Gastrocnemius medialis (tissue), 4 donors: Measurements from ENCODE around the gene CYP20A1. TPM values are rescaled to one million over a fixed set of nuclear protein-coding genes. Genes with fewer than 3 reads are reported as not detected.

ENCODE experiments used
- ATAC-seq, 2 donors: fragments of 150-250 bp; one replicate each; pipeline ENCODE4 v1.9.1; 2016
- DNase-seq, 2 donors: peaks; one replicate each; pipeline ENCODE4 v3.0.0-alpha.2; 2019
- H3K27ac ChIP-seq, 4 donors: fragments of 200-600 bp; sonication (generic); 1 replicate in 1 of 4; 2 replicates in 3 of 4; pipeline ENCODE4 v1.5.1; 2016 to 2018; ENCODE audit warnings: mild to moderate bottlenecking in 2 of 4, moderate library complexity in 1 of 4
- H3K27me3 ChIP-seq, 3 donors: fragments of 200-600 bp; sonication (generic) in 2 of 3; 1 replicate in 1 of 3; 2 replicates in 2 of 3; pipeline versions ENCODE4 v1.5.1 to v1.6.0; 2016 to 2019; ENCODE audit warnings: mild to moderate bottlenecking in 1 of 3, moderate library complexity in 1 of 3
- H3K36me3 ChIP-seq, 2 donors: fragments of 200-600 bp; sonication (generic) in 1 of 2; one replicate each; pipeline ENCODE4 v1.5.1; 2017 to 2018
- H3K4me1 ChIP-seq, 2 donors: fragments of 200-600 bp; sonication (generic) in 1 of 2; one replicate each; pipeline ENCODE4 v1.5.1; 2016 to 2017; ENCODE audit warnings: mild to moderate bottlenecking in 2 of 2
- H3K4me3 ChIP-seq, 4 donors: fragments of 200-600 bp; sonication (generic) in 3 of 4; 1 replicate in 1 of 4; 2 replicates in 3 of 4; pipeline ENCODE4 v1.5.1; 2016 to 2019; ENCODE audit warnings: mild to moderate bottlenecking in 2 of 4
- H3K9me3 ChIP-seq, 3 donors: fragments of 200-600 bp; sonication (generic) in 2 of 3; 1 replicate in 1 of 3; 2 replicates in 2 of 3; pipeline ENCODE4 v1.5.1; 2016 to 2019
- CTCF ChIP-seq, 5 experiments: fragments of 450-650 bp in 3 of 5; fragments of 200-600 bp in 2 of 5; sonication (generic) in 2 of 5; IDR thresholded peaks in 4 of 5; conservative IDR thresholded peaks in 1 of 5; 1 replicate in 4 of 5; 2 replicates in 1 of 5; pipeline ENCODE4 v1.5.1; 2016 to 2019; ENCODE audit warnings: antibody characterized with exemption in 5 of 5, mild to moderate bottlenecking in 3 of 5, moderate library complexity in 3 of 5
- POLR2A ChIP-seq, 2 donors: fragments of 450-650 bp; IDR thresholded peaks; one replicate each; pipeline ENCODE4 v1.6.1; 2017; ENCODE audit warnings: antibody characterized with exemption in 2 of 2, mild to moderate bottlenecking in 2 of 2, moderate library complexity in 2 of 2
- in situ Hi-C, 4 donors: fragments of 200-750 bp; cut with MboI; loops; one replicate each; pipeline versions ENCODE4 v1.15.0 to v1.8.0; 2017; ENCODE audit warnings: low sequenced_read_pairs in 4 of 4
- intact Hi-C: fragments of 100-400 bp; cut with DNase I; formaldehyde crosslinking; loops from one replicate; pipeline ENCODE4 v1.15.1; 2023; ENCODE audit warnings: low total_unique reads
- total RNA-seq, 4 donors: library from RNA; depleted of rRNA; stranded (reverse); fragments of >200 nt; gene quantifications; one replicate each; pipeline versions ENCODE4 v1.1.0 to v1.2.3, GENCODE V29; 2016

CYP20A1 gene
- total RNA-seq, 4 donors from 2014 or later, result 12.4 to 24.4 (median 17.7) TPM

DNA sequence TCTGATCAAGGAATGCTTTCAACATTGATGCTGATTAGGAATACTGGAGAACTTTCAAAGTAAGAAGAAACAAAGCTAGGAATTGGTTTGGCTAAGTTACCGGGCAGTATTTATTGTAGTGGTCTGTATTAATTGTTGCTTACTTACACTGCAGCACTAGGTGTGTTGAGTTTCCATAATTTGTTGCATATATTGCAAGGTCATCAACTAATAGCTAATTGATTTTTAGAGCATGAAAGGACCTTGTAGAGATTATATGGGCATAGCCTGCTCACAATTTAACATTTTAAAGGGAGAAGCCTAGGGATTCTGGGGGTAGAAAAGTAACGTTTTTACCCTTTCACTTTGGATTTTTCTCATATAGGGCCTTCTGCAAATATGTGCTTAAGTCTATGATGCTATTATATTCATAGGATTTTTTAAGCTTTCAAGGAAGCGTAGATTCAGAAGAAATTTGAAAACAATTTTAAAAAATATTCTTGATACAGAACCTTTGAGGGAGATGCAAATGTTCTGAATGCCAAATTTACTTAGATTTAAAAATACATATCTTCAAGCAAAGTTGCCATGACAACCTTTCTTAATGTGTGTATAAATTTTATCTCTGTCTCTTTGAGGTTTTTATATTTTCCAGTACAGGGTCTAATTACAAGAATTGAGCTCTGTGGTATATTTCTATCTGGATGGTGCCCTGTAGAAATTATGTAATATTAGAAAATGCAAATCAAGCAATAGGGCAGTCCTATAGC, 72.0 kb downstream of the CYP20A1 start:
- Histone ChIP-seq H3K4me1 (no peaks in the 10 kb centered on the region), H3K36me3 (no peaks in the 10 kb centered on the region), H3K9me3 (no peaks in the 10 kb centered on the region), H3K27me3 (no peaks in the 10 kb centered on the region), H3K27ac (no peak overlapping the region), H3K4me3 (no peak overlapping the region)
- in situ Hi-C loops (no loop called here), intact Hi-C loops (no loop called here)
- DNase-seq, result no peak
- ATAC-seq, result no peak
- TF ChIP-seq CTCF (IDR thresholded peaks at IDR 0.05 in 4 of 5, conservative IDR thresholded peaks at IDR 0.05 in 1 of 5), result no peak
- no peak for TF ChIP-seq POLR2A (IDR thresholded peaks at IDR 0.05)

GRCh38 chr2:203326356-203326755, 87.5 kb downstream of the CYP20A1 start:
- ATAC-seq (no peak), DNase-seq (no peak)
- in situ Hi-C loops, result no loop called here
- H3K27me3 ChIP-seq, result no peaks in the 10 kb centered on the region
- no peaks in the 10 kb centered on the region for H3K9me3 ChIP-seq
- no peaks in the 10 kb centered on the region for H3K36me3 ChIP-seq
- H3K27ac ChIP-seq, result no peak overlapping the region
- intact Hi-C loops, result no loop called here
- no peak overlapping the region for H3K4me3 ChIP-seq
- H3K4me1 ChIP-seq, result peaks cover 6 to 10% of the 10 kb centered on the region in 2 donors
- TF ChIP-seq CTCF (IDR thresholded peaks at IDR 0.05 in 4 of 5, conservative IDR thresholded peaks at IDR 0.05 in 1 of 5), result no peak
- no peak for TF ChIP-seq POLR2A (IDR thresholded peaks at IDR 0.05)

GRCh38 chr2:203327582-203327900, 88.7 kb downstream of the CYP20A1 start:
- Histone ChIP-seq H3K36me3 (no peaks in the 10 kb centered on the region), H3K9me3 (no peaks in the 10 kb centered on the region), H3K4me1 (peaks cover 6 to 10% of the 10 kb centered on the region in 2 donors), H3K27me3 (no peaks in the 10 kb centered on the region), H3K27ac (peak overlapping the region; percentile 64 to 80 (median 76)), H3K4me3 (peak overlapping the region; percentile 82 to 95 (median 91))
- TF ChIP-seq POLR2A (IDR thresholded peaks at IDR 0.05) (no peak), CTCF (IDR thresholded peaks at IDR 0.05 in 4 of 5, conservative IDR thresholded peaks at IDR 0.05 in 1 of 5) (no peak)
- in situ Hi-C loops, result no loop called here
- DNase-seq, result no peak
- no peak for ATAC-seq
- intact Hi-C loops, result no loop called here

GRCh38 chr2:203327901-203328759, 89.3 kb downstream of the CYP20A1 start, which contains the start of gene ABI2:
ABI2 (plus strand) TSS chr2:203328394; CDS start chr2:203328515, 121 bp downstream.
- H3K36me3 ChIP-seq, result no peaks in the 10 kb centered on the region
- intact Hi-C loops, result loop anchor here (1.0 kb wide), 1 partner anchor 90 kb away; no protein-coding TSS in a partner anchor
- peak; percentile 84 to 87 for ATAC-seq
- H3K4me3 ChIP-seq, result peak within 1 kb of the TSS; percentile 82 to 95 (median 91)
- in situ Hi-C loops, result no loop called here
- DNase-seq, result peak; percentile 39 to 60
- H3K9me3 ChIP-seq, result no peaks in the 10 kb centered on the region
- H3K27me3 ChIP-seq, result no peaks in the 10 kb centered on the region
- peak; percentile 30 to 50 for TF ChIP-seq POLR2A (IDR thresholded peaks at IDR 0.05)
- TF ChIP-seq CTCF (IDR thresholded peaks at IDR 0.05 in 4 of 5, conservative IDR thresholded peaks at IDR 0.05 in 1 of 5), result no peak
- H3K27ac ChIP-seq, result peak within 1 kb of the TSS; percentile 64 to 80 (median 76)
- H3K4me1 ChIP-seq, result peaks cover 6 to 11% of the 10 kb centered on the region in 2 donors
